Measurements from ENCODE around the gene MTUS2. TPM values are rescaled to one million over a fixed set of nuclear protein-coding genes. Genes with fewer than 3 reads are reported as not detected.

Gene MTUS2
- total RNA-seq, 1 experiment from 2014 or later: 0.24 TPM

DNA sequence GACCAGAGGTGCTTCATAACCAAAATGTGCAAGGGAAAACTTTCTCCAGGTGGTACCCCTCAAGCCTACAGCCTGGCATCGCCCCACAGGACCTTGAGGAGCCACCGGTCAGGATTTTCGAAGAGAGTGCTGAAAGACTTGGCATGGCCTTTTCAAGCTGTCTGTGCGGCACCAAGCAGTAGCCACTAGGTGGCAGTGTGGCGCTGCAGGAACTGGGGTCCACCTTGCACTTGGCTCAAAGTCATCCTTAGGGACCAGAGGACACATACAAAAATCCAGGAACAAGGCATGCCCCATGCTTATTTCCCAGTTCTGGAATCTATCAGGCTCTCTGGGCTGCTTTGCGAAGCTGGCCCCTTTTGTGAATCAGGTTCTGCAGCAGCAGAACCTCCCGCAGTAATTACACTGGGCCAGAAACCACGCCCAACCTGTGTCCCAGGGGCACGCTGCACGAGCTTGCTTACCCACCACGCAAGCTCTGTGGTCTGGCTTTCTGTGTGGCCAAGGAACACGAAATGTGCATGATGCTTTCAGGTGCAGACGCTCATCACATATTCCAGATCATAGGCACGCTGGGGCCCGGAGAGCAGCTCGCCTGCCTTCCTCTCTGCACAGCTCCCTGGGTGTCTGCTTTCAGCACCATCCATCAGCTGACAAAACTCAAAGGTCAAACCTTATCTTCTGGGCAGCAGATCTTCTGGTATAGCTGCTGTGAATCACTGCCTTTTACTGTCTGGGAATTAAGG lies 688.2 kb downstream of the MTUS2 start:
- DNase-seq (ENCODE audit: low read depth): peak; percentile 72

DNA sequence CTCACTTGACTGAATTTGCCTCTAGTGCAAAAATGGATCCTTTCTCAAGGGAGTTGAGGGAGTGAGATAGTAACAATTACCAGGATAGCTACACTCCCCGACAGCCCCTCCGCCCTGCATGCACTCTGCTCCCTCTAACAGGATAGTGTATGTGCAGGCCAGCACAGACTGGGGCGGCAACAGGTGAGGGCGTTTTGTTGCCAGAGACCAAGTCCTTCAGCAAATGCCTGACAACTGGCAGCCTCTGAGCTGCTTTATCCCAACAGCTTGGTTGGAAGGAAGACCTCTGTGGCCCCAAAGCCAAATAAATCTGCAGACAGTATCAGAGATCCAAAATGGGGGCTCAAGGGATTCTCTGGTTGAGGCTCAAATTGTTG lies 688.7 kb downstream of the MTUS2 start:
- no peak for DNase-seq (ENCODE audit: low read depth)

DNA sequence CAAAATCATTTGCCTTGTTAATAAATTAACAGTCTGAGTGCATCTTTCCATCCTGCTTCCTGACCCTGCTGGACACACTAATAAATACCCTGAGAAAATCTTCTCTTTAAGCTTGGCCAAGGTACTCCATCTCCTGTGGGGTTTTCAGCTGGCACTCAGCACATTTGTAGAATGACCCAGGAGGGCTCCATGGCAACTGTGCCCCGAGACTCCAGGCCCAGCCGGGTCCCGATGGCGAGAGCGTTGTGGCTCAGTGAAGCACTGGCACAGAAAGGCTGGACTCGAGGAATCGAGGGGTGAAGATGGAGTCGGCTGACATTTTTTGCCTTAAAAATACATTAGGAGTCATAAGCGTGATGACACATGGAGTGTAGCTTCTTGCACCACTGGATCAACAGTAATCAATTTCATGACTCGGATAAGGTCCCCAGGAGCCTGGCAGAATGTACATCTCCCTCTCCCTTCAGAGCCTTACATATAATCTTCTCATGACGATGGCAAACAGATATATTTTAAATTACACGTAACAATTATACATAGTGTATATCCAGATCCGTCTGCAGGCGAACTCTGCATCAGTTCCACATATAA lies 690.0 kb downstream of the MTUS2 start:
- no peak for DNase-seq (ENCODE audit: low read depth)

DNA sequence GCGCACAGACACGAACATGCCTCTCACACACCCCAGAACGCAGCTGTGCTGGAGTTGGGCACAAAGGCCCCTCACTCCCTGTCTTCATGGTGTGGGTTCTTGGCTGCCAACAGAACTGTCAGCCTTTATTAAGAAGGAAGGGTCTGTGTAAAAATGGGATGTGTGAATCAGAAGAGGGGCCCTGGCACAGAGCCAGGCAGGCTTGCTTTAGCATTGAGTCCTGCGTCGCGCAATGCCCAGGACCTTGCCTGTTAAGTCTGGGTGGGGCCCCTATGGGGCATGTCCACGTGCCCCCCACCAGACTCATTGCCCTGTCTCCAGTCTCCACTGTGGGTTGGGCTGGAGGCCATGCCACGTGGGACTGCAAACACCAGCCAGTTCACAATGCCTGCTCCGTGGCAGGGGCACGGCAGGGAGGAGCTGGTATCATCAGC lies 690.5 kb downstream of the MTUS2 start:
- no peak for DNase-seq (ENCODE audit: low read depth)

DNA sequence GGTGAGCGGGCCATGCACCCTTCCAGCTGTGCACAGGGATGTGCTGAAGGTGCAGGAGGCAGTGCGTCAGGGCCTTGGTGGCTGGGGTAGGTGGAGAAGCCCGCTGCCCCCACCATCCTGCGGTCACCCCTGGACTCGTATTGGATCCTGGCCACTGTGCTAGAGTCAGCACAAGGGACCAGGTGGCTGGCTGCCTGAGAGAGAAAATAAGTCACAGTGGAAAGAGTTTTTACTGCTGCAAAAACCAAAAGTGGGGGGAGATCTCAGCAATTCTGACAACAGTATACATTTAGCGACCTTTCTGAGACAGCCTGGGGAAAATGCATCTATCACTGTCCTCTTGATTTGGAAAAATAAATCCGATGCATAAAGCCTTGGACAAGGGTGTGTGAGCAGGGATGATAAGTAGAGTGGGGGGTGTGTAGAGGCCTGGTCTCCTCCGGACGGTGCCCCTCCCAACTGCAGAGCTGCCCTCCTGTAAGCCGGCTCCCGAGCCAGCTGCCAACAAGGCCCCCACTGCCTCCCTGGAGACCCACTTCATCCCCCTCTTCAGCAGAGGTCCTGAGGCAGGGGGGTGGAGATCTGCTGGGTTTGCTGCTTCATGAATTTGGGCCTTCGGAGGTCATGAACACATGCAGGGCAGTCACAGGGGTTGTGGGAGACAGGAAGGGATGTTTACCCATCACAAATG lies 691.1 kb downstream of the MTUS2 start:
- no peak for DNase-seq (ENCODE audit: low read depth)

DNA sequence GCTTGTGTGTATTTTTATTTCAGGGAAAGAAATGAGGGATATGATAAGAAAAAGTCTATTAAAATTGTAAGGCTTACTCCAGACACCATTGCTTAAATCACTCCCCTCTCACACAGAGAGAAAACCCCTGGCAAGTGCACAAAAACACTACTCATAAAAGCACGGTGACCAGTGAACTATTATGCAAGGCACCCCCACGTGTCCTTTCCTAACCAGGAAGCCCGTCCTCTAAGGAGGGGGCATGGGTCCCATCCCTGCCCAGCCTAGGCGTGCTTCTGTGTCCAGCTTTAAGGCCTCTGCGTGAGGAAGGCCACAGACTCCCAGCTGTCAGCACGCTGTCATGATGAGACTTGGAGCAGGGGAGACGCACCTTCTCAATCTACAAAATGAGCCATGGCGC lies 691.8 kb downstream of the MTUS2 start:
- DNase-seq (ENCODE audit: low read depth): no peak

DNA sequence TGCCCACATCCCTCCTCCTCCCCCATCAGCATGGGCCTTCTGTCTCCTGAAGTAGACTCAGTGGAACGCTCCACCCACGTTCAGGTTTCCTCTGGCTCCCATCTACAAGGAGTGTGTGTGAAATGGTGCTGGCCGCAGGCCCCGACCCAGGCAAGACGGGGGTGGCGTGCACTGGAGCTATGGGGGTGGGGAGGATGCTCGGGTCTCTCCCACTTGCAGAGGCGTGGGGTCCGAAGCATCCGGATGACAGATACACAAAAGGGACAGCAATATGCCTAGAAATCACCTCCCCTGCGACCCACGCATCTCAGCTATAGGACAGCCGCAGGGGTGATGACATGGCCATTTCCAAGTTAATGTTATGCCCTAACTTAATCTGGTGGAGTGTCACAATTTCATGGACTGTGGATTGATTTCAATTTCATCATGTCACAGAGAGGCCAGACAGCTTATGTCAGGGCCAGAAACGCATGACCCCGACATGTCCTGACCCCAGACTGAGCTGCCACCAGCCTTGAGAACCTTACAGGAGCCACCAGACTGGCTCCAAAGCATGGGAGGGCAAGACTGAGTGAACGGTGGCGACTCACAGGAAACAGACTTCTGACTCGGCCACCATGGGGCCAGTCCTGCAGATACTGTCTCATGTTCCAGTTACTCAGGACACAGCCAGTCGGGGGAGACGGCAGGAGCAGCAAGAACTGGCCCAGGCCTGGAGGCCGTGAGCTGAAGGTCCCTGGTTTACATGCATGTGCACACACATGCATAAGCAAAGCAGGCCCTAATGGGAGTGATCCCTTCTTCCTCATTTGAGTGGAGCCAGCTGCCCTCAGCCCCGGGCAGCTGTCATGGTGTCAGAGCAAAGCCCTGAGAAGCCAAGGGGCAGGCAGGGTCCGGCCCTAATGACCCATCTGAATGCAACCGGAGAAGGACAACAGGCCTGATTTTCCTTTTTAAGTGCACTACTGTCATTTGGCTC lies 693.2 kb downstream of the MTUS2 start:
- peak; percentile 44 for DNase-seq (ENCODE audit: low read depth)

DNA sequence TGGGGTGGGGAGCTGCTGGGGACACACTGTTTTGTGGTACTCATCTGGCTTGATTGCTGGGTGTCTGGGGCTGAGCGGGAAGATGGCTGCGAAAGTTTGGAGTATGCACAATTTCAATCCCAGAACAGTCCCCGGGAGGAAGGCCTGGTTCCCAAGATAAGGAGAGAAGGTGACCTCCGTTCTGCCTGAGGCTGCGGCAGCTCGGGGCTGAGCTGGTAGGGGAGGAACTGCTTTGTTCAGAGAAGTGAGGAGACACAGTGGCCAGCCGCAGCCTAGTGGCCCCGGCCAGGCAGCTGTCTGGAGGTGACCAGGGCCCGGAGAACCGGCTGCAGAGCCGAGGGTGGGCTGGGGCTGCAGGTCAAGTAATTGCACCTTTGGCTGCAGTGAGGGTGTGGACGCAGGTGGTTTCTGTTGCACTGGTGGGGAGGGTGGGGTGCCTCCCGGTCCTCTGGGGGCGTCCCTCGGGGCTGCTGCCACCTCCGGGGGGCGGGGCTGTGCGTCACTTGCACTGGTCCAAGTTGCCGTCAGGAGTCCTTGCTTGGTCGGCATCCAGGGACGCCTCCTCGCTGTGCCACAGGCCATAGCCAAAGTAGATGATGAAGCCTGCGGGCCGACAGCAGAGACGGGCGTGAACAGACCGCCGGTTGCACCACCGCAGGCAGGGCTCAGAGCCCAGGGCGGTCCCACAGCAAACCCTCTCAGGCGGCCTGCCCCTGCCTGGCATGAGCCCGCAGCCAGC lies 694.0 kb downstream of the MTUS2 start:
- DNase-seq (ENCODE audit: low read depth): no peak

DNA sequence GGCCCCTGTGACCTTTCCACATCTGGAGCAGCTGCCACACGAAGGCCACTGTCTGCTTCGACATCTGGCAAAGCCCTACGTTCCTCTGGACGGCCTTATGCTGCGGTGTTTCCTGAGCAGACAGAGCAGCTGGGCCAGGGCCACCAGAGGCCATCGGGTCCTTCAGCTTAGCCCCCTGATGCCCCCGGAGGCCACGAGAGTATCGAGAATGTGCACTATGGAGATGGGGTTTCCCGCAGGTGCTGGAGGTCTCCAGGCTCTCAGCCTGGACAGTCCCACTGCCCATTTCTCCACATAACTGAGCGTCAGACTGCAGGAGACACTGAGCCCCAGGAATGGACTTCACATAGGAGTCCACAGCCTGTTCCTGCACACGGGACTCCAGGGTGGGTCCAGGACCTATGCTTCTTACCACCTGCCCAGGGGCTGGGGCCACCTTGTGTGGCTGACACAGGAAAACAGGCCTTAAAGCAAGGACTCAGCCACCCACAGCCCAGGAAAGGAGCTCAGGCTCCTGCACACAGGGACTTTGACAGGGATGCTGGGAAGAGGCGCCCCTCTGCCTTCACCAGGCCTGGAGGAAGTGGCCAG lies 694.7 kb downstream of the MTUS2 start:
- no peak for DNase-seq (ENCODE audit: low read depth)

DNA sequence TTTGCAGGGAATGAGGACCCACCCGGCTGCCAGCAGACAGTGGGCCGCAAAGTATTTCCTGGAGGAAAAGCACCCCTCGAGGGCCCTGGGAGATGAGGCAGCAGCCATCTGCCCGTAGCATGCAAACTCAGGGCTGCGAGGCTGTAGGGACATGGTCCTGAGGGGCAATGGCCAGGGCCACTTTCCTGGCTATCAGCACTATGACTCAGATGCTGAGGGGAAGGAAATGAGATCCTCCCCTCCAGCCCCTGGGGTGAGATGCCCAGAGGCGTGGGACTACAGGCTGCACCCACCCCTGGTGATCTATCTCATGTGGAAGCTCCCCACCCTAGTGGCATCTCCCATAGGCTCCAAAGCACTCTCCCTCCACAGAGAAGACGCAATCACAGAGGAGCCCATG lies 695.2 kb downstream of the MTUS2 start:
- DNase-seq (ENCODE audit: low read depth): peak; percentile 83

DNA sequence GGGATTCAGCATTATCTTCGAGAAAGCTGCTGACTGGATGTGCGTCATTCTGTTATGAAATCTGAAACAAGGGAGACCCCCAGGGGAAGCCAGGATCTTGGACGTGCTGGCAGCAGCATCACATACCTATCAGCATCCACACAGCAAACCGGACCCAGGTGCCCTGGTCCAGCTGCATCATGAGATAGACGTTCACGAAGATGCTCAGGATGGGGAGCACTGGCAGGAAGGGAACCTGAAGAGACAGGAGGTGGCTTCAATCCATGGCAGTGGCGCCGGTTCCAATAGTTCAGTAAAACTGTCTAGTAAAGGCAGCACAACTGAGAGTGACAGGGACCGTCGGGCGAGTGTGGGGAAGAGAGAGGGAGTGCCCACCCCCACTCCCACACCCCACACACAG lies 695.9 kb downstream of the MTUS2 start:
- no peak for DNase-seq (ENCODE audit: low read depth)

DNA sequence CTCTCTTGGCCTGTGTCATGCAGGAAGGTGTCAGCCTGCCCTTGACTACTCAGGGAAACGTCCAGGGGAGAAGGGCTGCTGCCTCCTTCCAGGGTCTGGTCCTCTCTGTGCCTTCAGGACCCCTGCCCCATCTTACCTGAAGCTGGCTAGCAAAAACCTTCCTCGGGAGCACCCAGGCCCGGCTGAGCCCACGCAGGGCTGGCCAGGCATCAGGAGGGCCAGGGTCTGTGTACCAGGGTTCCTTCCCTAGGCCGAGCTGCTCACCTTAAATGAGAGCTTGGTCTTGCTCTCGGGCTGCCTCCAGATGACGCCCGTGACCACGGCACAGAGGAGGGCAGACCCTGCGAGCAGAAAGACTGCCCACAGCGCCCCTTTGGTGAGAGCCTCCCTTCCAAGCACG lies 696.7 kb downstream of the MTUS2 start:
- no peak for DNase-seq (ENCODE audit: low read depth)

DNA sequence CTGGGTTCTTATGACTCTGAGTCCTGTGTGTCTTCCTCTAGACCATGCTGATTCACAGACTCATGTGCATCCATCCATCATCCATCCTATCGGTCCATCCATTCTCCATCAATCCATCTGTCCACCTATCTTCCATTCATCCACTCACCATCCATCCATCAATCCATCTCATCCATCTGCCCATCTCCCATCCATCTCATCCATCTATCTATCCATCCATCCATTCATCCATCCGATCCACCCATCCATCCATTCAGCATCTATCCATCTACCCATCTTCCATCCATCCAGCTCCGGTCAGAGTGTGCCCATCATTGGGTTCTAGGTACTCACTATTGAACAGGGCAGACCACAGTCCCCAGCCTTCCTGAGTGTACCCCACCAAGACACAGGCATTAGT lies 699.8 kb downstream of the MTUS2 start:
- DNase-seq (ENCODE audit: low read depth): no peak

DNA sequence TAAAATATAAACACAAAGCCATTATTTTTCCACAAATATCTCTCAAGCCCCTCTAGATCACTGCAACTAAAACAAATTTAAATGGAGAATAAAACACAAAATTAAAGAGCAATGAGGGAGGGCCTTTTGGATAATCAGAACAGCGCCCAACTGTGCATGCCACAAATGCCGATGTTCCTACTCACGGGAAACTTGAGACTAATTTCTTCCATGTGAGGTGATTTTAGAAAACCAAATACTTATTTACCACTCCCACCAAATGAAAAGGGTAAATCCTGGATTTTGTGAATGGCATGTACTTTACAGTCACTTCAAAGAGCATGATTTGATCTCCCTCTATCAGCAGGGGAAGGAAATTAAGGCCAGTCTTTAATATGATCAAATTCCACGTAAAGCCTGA lies 700.5 kb downstream of the MTUS2 start:
- peak; percentile 84 for DNase-seq (ENCODE audit: low read depth)

DNA sequence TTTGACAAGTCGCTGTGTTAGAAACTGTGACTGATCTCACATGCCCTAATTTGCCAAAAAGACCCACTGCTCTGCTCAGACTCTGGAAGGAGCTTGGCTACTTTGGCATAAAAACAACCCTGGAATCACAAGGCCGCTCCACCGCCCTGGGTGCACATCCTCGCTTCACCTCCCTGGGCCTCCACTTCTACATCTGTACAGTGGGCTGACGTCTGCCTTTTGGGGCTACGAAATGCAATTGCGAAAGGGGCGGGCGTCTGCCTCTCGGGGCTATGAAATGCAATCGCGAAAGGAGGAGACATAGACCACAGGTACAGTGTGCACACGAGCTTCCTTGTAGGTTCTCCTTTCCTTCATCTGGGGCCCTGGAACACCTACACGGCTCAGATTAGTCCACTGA lies 701.2 kb downstream of the MTUS2 start:
- DNase-seq (ENCODE audit: low read depth): no peak

DNA sequence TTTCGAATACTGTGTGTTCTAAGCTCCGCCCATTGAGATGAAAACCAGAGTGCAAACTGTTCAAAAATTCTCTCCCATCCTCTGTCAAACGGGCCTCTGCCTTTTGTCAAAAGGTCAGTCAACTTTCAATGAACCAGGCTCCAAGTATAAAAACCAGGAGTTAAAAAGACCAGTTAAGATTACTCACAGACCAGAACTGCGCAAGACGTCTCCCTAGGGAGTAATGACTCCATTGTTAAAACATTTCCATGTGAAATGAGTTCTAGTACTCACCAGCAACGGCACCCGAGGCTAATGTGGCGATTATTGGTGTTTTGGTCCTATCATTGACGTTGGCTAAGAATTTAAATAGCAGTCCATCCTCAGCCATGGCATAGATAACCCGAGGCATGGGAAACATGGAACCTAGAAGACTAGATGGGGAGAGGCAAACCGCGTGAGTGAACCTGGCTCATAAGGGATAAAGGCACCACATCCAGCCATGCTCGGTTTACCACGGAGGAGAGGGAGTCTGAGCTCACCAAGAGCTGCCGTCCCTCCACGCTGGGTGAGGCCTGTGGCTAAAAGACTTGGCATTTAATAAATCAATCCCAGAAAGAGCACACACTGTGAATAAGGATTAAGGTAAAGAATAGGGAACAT lies 702.0 kb downstream of the MTUS2 start:
- DNase-seq (ENCODE audit: low read depth): peak; percentile 96

DNA sequence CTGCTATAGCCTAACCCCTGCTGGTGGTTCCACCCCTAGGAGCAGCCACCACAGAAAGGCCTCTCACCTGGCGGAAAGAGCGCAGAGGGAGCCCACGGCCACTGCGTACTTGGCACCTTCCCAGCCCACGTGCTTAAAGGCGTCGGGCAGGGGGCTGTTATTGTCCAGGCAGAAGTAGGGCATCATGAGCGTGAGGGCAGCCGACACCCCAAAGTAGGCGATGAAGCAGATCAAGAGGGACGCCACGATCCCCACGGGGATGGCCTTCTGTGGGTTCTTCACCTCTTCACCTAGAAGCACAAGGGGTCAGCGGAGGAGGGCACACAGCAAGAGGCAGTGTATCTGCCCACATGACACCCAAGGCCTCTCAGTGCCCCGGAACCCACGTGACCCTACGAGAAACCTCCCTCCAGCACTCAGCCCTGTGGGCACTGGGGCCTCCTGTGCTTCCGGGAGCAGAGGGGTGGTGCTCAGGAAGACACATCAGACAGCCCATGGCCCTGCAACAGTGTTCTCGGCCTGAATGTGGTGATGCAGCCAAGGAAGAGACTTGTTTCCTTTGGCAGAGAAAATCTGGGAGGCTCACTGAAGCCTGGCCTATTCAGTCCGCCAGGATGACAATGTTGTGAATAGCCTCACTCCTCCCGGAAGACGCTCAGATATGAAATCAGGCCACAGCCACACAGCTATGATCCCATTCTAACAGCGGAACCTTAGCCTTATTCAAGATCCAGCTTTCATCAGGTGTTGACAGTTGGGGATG lies 703.2 kb downstream of the MTUS2 start:
- no peak for DNase-seq (ENCODE audit: low read depth)

DNA sequence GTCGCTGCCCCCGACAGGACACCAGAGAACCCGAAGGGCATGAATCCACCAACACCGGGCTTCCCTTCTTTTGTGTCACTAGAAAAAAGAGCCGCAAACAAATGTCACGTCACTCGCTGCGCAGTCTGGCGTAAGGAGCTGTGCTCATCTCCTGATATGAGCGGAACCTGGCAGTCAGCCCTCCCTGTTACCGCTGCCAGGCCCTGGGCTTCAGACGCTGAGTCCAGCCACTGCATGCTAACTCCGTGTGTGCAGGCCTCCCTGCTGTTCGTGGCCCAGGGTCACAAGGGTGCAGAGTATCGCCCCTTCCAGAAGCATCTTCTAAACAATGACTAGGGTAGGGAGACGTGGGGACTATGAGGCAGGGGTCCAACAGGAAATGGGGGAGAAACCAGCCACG lies 704.0 kb downstream of the MTUS2 start:
- DNase-seq (ENCODE audit: low read depth): no peak

DNA sequence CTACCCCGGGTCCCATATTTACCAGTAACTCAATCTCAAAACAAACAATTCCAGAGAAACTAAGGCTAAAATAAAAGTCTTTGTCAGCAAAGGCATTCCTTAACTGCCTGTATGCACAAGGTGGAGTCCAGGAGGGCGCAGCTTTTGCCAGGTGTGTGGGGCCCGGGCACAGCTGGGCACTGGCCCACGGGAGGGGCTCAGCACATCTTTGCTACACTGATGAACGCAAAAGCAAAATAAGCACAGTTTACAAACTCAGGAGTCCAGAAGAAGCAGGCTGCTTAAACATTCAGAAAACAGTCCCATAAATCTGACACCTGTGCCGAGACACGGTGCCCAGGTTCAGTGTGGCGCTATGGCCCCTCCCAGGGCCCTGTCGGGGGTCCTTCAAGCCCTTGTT lies 704.5 kb downstream of the MTUS2 start:
- DNase-seq (ENCODE audit: low read depth): no peak

DNA sequence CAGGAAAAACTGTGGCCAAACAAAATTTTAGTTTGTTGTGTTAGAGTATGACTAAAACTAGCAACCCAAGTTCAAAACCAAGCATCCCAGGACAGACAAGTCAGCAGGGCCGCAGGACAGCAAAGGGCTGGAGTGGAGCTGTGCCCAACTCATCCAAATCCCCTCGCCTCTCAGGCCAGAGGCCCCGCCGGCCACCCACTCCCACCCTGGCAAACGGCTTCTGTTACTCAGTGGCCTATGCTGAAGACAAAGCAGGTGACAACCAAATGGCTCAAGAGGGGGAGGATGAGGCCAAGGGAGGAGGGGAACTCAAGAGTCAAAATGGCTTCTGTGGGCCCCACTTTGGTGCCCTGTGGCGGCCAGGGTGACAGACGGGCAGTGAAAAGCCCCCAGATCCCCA lies 705.6 kb downstream of the MTUS2 start:
- no peak for DNase-seq (ENCODE audit: low read depth)

Measured in RPMI7951 (cell line).